Panc1 (cell line): ENCODE data around the gene SKOR1. TPM values are rescaled to one million over a fixed set of nuclear protein-coding genes. Genes with fewer than 3 reads are reported as not detected.

Experiments used
- ATAC-seq: fragments of 200-7000 bp; cut with Tn5 transposase; 2 replicates; pipeline ENCODE4 v1.9.1; 2020; ENCODE audit warnings: mild to moderate bottlenecking, moderate library complexity
- BruUV-seq: library from RNA; stranded (reverse); fragments of 400-500 nt; replicated peaks from 2 replicates; lab custom pipeline; 2021; lab: Mats Ljungman, UMichigan
- CTCF ChIA-PET: fragments of 300-600 bp; sonication (Branson Sonifier 250); formaldehyde crosslinking; loops from one replicate; lab custom pipeline; 2022; ENCODE audit warnings: antibody characterized with exemption; lab: Charles Lee
- POLR2A ChIA-PET: fragments of 300-600 bp; sonication (Branson Sonifier 250); formaldehyde crosslinking; loops from one replicate; lab custom pipeline; 2022; ENCODE audit warnings: antibody characterized with exemption; lab: Charles Lee
- DNase-seq: peaks from one replicate; pipeline ENCODE4 v3.0.0-alpha.2; 2010; ENCODE audit warnings: low read depth, low spot score
- H3K27ac ChIP-seq: 2 replicates; pipeline ENCODE4 v1.5.1; 2011; ENCODE audit warnings: mild to moderate bottlenecking, low read length, inconsistent platforms
- H3K27me3 ChIP-seq: fragments of 200-500 bp; sonication (Bioruptor generic); 2 replicates; pipeline ENCODE4 v1.6.0; 2014; ENCODE audit warnings: low read length, inconsistent platforms; ENCODE audit not compliant: control insufficient read depth, insufficient read depth
- H3K36me3 ChIP-seq: fragments of 200-500 bp; sonication (Bioruptor generic); 2 replicates; pipeline ENCODE4 v1.5.1; 2014; ENCODE audit warnings: inconsistent platforms, mild to moderate bottlenecking, low read length, moderate library complexity; ENCODE audit not compliant: control insufficient read depth, insufficient read depth
- H3K4me1 ChIP-seq: 2 replicates; pipeline ENCODE4 v1.5.1; 2011; ENCODE audit warnings: inconsistent platforms, mild to moderate bottlenecking, low read length, moderate library complexity; ENCODE audit not compliant: control insufficient read depth, insufficient read depth
- H3K4me3 ChIP-seq, 2 experiments: 2 replicates each; pipeline ENCODE4 v1.5.1; 2011 to 2012; ENCODE audit warnings: low read depth in 2 of 2, low read length in 2 of 2, mild to moderate bottlenecking in 2 of 2, inconsistent platforms in 1 of 2, moderate library complexity in 1 of 2
- H3K9me3 ChIP-seq: fragments of 200-500 bp; sonication (Bioruptor generic); 2 replicates; pipeline ENCODE4 v1.5.1; 2014; ENCODE audit warnings: low read depth, mild to moderate bottlenecking, inconsistent platforms, low read length, moderate library complexity; ENCODE audit not compliant: control insufficient read depth, insufficient read depth
- CTCF ChIP-seq: fragments of 450-650 bp; IDR thresholded peaks from 2 replicates; pipeline ENCODE4 v1.5.1; 2017; ENCODE audit warnings: mild to moderate bottlenecking
- POLR2AphosphoS5 ChIP-seq: IDR thresholded peaks from 2 replicates; pipeline ENCODE4 v1.6.1; 2012; ENCODE audit warnings: mild to moderate bottlenecking, low read depth, low read length, moderate library complexity
- SIN3A ChIP-seq: IDR thresholded peaks from 2 replicates; pipeline ENCODE4 v1.6.1; 2012; ENCODE audit warnings: low read depth, mild to moderate bottlenecking, low read length, moderate library complexity, borderline replicate concordance; ENCODE audit not compliant: insufficient read depth
- TCF7L2 ChIP-seq: IDR thresholded peaks from 2 replicates; pipeline ENCODE4 v1.6.1; 2011; ENCODE audit warnings: mild to moderate bottlenecking, low read depth, low read length, inconsistent platforms
- in situ Hi-C: cut with HindIII; loops from 2 replicates; pipeline ENCODE4 v1.10.0; 2016; ENCODE audit warnings: low sequenced_read_pairs, low pct_unique_long_range_greater_than_20kb
- intact Hi-C: fragments of 100-400 bp; cut with micrococcal nuclease; formaldehyde crosslinking; loops from one replicate; pipeline ENCODE4 v1.10.0; 2022; ENCODE audit not compliant: unreplicated experiment
- total RNA-seq: library from RNA; stranded (reverse); gene quantifications from one replicate; pipeline ENCODE4 v1.2.1, GENCODE V29; 2021; ENCODE audit not compliant: unreplicated experiment
- TF ChIP-seq, protein P1 (sequence below), 2 experiments: IDR thresholded peaks; 2 replicates each; pipeline ENCODE4 v1.6.1; 2011 to 2012; ENCODE audit warnings: low read depth in 2 of 2, control low read depth in 1 of 2, low read length in 1 of 2, mild to moderate bottlenecking in 1 of 2, moderate library complexity in 1 of 2; ENCODE audit not compliant: insufficient read depth in 1 of 2

SKOR1 gene
- total RNA-seq, 1 experiment from 2014 or later, result 0.21 TPM

- POLR2A ChIA-PET, result no interaction called here
- TF ChIP-seq SIN3A (no peak), CTCF (no peak), POLR2AphosphoS5 (no peak), TCF7L2 (no peak)
- TF ChIP-seq, protein P1, sequence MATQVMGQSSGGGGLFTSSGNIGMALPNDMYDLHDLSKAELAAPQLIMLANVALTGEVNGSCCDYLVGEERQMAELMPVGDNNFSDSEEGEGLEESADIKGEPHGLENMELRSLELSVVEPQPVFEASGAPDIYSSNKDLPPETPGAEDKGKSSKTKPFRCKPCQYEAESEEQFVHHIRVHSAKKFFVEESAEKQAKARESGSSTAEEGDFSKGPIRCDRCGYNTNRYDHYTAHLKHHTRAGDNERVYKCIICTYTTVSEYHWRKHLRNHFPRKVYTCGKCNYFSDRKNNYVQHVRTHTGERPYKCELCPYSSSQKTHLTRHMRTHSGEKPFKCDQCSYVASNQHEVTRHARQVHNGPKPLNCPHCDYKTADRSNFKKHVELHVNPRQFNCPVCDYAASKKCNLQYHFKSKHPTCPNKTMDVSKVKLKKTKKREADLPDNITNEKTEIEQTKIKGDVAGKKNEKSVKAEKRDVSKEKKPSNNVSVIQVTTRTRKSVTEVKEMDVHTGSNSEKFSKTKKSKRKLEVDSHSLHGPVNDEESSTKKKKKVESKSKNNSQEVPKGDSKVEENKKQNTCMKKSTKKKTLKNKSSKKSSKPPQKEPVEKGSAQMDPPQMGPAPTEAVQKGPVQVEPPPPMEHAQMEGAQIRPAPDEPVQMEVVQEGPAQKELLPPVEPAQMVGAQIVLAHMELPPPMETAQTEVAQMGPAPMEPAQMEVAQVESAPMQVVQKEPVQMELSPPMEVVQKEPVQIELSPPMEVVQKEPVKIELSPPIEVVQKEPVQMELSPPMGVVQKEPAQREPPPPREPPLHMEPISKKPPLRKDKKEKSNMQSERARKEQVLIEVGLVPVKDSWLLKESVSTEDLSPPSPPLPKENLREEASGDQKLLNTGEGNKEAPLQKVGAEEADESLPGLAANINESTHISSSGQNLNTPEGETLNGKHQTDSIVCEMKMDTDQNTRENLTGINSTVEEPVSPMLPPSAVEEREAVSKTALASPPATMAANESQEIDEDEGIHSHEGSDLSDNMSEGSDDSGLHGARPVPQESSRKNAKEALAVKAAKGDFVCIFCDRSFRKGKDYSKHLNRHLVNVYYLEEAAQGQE (IDR thresholded peaks at IDR 0.05; ENCODE audit: insufficient read depth in 1 of 2, low read depth in 2 of 2, low read length in 1 of 2), result no peak
- ATAC-seq (no peak), DNase-seq (no peak)
- in situ Hi-C loops (no loop called here), intact Hi-C loops (no loop called here)
- BruUV-seq, result no TSS peak
- Histone ChIP-seq H3K4me3 (no peak overlapping the region), H3K36me3 (no peaks in the 10 kb centered on the region), H3K27me3 (no peaks in the 10 kb centered on the region), H3K27ac (peak overlapping the region; percentile 92), H3K4me1 (peaks cover 51% of the 10 kb centered on the region), H3K9me3 (no peaks in the 10 kb centered on the region)
- CTCF ChIA-PET, result interaction anchor here (0.7 kb wide), 1 partner anchor 137 kb away, joined by 3 read pairs; no protein-coding TSS in a partner anchor
Observed at GRCh38 chr15:67882487-67883233, 57.4 kb downstream of the SKOR1 start.

DNA sequence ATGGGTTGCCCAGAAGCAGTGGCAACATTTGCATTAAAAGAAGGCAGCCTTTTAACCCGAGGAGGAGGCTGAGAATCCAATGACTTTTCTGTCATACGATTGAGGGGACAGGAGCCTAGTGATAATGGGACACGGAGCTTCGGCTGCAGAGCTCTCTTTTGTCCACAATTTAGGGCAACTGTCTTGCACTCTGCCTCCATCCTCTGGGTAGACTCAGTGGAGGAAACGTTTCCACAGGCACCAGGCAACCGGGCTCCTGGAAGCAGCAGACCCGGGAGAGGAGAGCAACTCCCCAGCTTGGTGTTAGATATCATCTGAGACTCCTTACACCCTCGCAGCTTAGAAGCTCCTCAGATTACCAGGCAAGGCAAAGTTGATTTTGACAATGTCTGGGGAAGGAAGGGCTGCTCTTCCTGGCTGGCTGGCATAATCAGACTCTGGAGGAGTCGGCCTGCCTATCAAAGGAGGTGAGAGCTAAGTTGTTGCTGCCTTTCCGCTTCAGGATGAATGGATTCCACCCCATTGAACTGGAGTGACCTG lies 58.0 kb downstream of the SKOR1 start:
- Histone ChIP-seq H3K9me3 (no peaks in the 10 kb centered on the region), H3K4me3 (no peak overlapping the region), H3K27ac (peak overlapping the region; percentile 92), H3K36me3 (no peaks in the 10 kb centered on the region), H3K4me1 (peaks cover 53% of the 10 kb centered on the region), H3K27me3 (no peaks in the 10 kb centered on the region)
- BruUV-seq, result no TSS peak
- in situ Hi-C loops (no loop called here), intact Hi-C loops (no loop called here)
- ATAC-seq, result peak; percentile 9; the same call in 1 of the 2 replicates
- TF ChIP-seq SIN3A (no peak), TCF7L2 (no peak), CTCF (no peak), POLR2AphosphoS5 (no peak)
- TF ChIP-seq, protein P1 (IDR thresholded peaks at IDR 0.05; ENCODE audit: insufficient read depth in 1 of 2, low read depth in 2 of 2, low read length in 1 of 2), result no peak
- CTCF ChIA-PET, result no interaction called here
- POLR2A ChIA-PET, result no interaction called here
- DNase-seq, result no peak
